ENCODE data around the gene PDE11A. TPM values are rescaled to one million over a fixed set of nuclear protein-coding genes. Genes with fewer than 3 reads are reported as not detected.
A peak's percentile ranks its signal among the peaks of the same experiment; 100 is the strongest.

PDE11A gene
- total and polyA plus RNA-seq, 2 of the 8 experiments (the other 6 are each of a cell fraction or from before 2014, with no cell fraction given): 0.19 to 0.23 TPM

- TF ChIP-seq CHD7 (IDR thresholded peaks at IDR 0.05; ENCODE audit: insufficient replicate concordance, low read length) (no peak), EP300 (IDR thresholded peaks at IDR 0.05; ENCODE audit: borderline replicate concordance in 1 of 2, low read depth in 2 of 2, low read length in 2 of 2) (no peak), SP4 (IDR thresholded peaks at IDR 0.05; ENCODE audit: low read length) (no peak), CTCF (IDR thresholded peaks at IDR 0.05; ENCODE audit: control extremely low read depth in 1 of 3, insufficient read depth in 1 of 3, low read depth in 1 of 3, low read length in 3 of 3) (peak in 2 of 3 experiments; percentile 69 to 76; a peak in 3 of 4 replicates), RAD21 (IDR thresholded peaks at IDR 0.05 in 1 of 2, conservative IDR thresholded peaks at IDR 0.05 in 1 of 2; ENCODE audit: low read depth in 2 of 2, low read length in 2 of 2) (peak; percentile 71 to 78)
These were observed 468.1 kb downstream of the PDE11A start (continued) for GRCh38 chr2:177604271-177605065.

Measured in H1 (cell line).